Thymus (tissue), 11 donors: ENCODE data around the gene NXF1. TPM values are rescaled to one million over a fixed set of nuclear protein-coding genes. Genes with fewer than 3 reads are reported as not detected.

Experiments used
- DNase-seq, 9 donors: peaks; one replicate each; pipeline ENCODE4 v3.0.0-alpha.2; 2013; ENCODE audit warnings: low spot score in 9 of 9, low read depth in 6 of 9, missing footprints in 1 of 9
- H3K27ac ChIP-seq, 2 donors: one replicate each; pipeline ENCODE4 v1.5.1; 2013; ENCODE audit warnings: control low read depth in 1 of 2, low read depth in 1 of 2, low read length in 1 of 2, mild to moderate bottlenecking in 1 of 2, moderate library complexity in 1 of 2
- H3K27me3 ChIP-seq, 2 donors: one replicate each; pipeline ENCODE4 v1.5.1; 2013; ENCODE audit warnings: low read length in 1 of 2; ENCODE audit not compliant: control insufficient read depth in 2 of 2, insufficient read depth in 1 of 2
- H3K36me3 ChIP-seq, 2 donors: one replicate each; pipeline ENCODE4 v1.5.1; 2013; ENCODE audit warnings: low read length in 1 of 2, mild to moderate bottlenecking in 1 of 2, moderate library complexity in 1 of 2; ENCODE audit not compliant: control insufficient read depth in 2 of 2, insufficient read depth in 2 of 2
- H3K4me1 ChIP-seq, 2 donors: one replicate each; pipeline ENCODE4 v1.5.1; 2013; ENCODE audit warnings: low read length in 2 of 2; ENCODE audit not compliant: control insufficient read depth in 2 of 2, insufficient read depth in 2 of 2
- H3K4me3 ChIP-seq, 2 donors: one replicate each; pipeline ENCODE4 v1.5.1; 2013; ENCODE audit warnings: low read length in 2 of 2, control low read depth in 1 of 2, mild to moderate bottlenecking in 1 of 2
- H3K9me3 ChIP-seq, 2 donors: one replicate each; pipeline ENCODE4 v1.5.1; 2013; ENCODE audit warnings: low read length in 1 of 2, mild to moderate bottlenecking in 1 of 2; ENCODE audit not compliant: control insufficient read depth in 2 of 2, insufficient read depth in 1 of 2
- WGBS: extraction: QIAGEN DNeasy Blood & Tissue Kit; methylation state at CpG from one replicate; pipeline ENCODE4 v1.1.7; 2013; 5-methylcytosine and 5-hydroxymethylcytosine counted together
- polyA plus RNA-seq: library from polyadenylated mRNA; stranded (reverse); fragments of 200-250 nt; gene quantifications from one replicate; pipeline ENCODE4 v1.2.3, GENCODE V29; 2013
- total RNA-seq: library from RNA; stranded (reverse); fragments of 120-200 nt; gene quantifications from one replicate; pipeline ENCODE4 v1.2.4, GENCODE V29; 2013
- donor health status: healthy.

Gene NXF1
- total and polyA plus RNA-seq, 2 donors, result 34.4 to 186 TPM

DNA sequence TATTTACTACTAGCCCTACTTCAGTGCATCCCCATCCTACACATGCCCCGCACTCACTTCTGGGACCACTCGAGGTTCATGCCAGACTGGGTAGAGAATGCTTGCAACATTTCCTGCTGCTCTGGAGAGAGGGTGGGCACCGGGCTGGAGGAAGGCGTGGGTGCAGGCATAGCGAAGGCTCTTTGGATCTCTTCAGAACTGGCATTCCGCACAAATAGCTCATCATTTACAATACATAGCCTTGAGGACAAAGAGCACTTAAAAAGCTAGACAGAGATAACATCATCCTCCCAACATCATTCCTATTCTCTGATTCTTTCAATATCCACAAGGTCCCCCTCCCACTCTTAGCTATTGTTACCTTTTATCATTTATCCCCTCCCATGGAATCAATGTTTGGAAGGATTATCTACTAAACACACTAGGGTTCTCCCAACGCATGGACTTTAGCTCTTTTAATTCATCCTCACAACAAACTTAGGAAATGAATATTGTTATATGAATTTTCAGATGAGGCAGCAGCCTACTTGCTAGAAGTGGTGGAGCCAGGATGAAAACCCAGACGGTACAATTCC, 11.0 kb downstream of the NXF1 start:
- H3K4me1 ChIP-seq, result peaks cover 4 to 21% of the 10 kb centered on the region in 2 donors
- peaks cover 68 to 87% of the 10 kb centered on the region in 2 donors for H3K36me3 ChIP-seq
- H3K27me3 ChIP-seq, result no peaks in the 10 kb centered on the region
- no peaks in the 10 kb centered on the region for H3K9me3 ChIP-seq
- WGBS, result 97% methylated on average over 8 of the region's 8 CpGs
- H3K4me3 ChIP-seq, result no peak overlapping the region
- no peak overlapping the region for H3K27ac ChIP-seq
- no peak for DNase-seq

DNA sequence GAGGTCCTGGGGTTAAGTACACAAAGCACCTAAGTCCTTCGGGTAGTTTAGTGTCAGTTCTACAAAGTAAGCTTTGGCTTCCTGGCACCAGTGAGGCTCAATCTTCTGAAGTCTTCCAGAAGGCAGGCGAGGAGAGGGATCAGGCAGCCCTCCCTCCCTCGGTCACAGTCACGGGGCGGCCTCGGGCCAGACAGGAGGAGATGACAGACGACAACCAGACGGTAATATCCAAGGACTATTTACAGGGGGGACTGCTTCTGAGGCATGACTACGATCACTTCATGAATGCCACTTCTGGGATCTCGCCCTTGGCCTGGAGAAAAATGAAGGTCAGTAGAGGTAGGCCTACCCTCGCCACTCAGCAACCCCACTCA, 13.1 kb downstream of the NXF1 start:
- H3K36me3 ChIP-seq, result peaks cover 56 to 74% of the 10 kb centered on the region in 2 donors
- H3K4me3 ChIP-seq, result peak overlapping the region; percentile 77 to 91
- peaks cover 4 to 33% of the 10 kb centered on the region in 2 donors for H3K4me1 ChIP-seq
- no peaks in the 10 kb centered on the region for H3K9me3 ChIP-seq
- WGBS, result 39% methylated on average over 11 of the region's 11 CpGs
- peak overlapping the region; percentile 77 to 84 for H3K27ac ChIP-seq
- no peaks in the 10 kb centered on the region for H3K27me3 ChIP-seq
- no peak for DNase-seq

DNA sequence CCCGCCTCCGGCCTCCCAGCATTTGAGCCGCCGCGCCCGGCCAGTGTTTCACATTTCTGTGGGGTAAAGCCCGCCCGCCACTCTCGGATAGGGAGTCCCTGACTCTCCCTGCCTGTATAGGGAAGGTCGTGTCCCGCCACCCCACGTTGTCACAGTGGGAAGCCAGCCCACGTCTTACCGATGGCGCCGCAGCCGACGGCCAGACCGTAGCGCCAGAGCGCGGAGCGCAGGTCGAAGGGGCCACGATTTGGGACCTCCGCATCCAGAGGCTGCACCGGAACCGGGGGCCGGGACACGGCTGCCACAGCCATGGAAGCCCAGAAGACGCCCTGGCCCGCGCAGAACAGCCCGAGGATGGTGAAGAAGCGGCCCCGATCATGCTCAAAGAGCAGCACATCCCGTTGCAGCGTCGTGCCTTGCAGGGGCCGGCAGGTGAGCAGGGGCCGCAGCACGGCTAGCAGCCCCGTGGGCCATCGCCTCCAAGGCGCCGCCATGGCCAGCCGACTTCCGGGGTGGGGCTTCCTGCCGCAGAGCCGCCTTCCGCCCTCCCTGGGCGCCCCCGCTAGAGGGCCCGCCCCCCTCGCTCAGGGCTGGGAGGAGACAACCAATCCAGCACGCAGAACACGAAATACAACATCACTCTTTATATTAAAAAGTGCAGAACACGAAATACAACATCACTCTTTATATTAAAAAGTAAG, 13.6 kb downstream of the NXF1 start, which contains the start of gene TMEM223:
Gene TMEM223 (minus strand): TSS at position 506 of the 701 bp plus-strand sequence. CDS start 12 bp downstream, at position 494.
- WGBS, result under 1% methylated on average over 58 of the region's 58 CpGs
- no peaks in the 10 kb centered on the region for H3K9me3 ChIP-seq
- H3K27me3 ChIP-seq, result no peaks in the 10 kb centered on the region
- H3K4me3 ChIP-seq, result peak within 1 kb of the TSS; percentile 77 to 91
- H3K27ac ChIP-seq, result peak within 1 kb of the TSS; percentile 77 to 84
- peak; percentile 50 to 91 (median 77) for DNase-seq
- peaks cover 4 to 33% of the 10 kb centered on the region in 2 donors for H3K4me1 ChIP-seq
- H3K36me3 ChIP-seq, result peaks cover 51 to 69% of the 10 kb centered on the region in 2 donors

DNA sequence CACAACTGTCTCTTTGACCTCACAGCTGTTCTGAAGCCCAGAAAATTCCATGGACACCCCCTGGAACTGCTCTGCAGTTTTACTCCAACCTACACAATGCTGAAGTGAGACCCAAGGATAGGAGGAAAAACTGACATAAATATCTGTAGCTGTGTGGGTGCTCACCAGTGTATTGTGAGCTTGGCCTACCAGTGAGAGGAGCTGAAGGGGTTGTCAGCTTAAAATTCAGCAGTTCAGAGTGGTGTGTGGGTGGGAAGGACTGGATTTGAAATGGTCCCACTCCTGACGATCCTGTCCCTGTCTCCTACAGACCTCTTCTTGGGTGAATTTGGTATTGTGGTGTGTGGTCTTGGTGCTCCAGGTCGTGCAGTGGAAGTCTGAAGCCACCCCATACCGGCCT, 15.7 kb downstream of the NXF1 start:
- 93% methylated on average over 3 of the region's 3 CpGs for WGBS
- Histone ChIP-seq H3K4me1 (peaks cover 4 to 39% of the 10 kb centered on the region in 2 donors), H3K27me3 (no peaks in the 10 kb centered on the region), H3K9me3 (no peaks in the 10 kb centered on the region), H3K36me3 (peaks cover 30 to 57% of the 10 kb centered on the region in 2 donors), H3K27ac (no peak overlapping the region), H3K4me3 (no peak overlapping the region)
- DNase-seq, result no peak

DNA sequence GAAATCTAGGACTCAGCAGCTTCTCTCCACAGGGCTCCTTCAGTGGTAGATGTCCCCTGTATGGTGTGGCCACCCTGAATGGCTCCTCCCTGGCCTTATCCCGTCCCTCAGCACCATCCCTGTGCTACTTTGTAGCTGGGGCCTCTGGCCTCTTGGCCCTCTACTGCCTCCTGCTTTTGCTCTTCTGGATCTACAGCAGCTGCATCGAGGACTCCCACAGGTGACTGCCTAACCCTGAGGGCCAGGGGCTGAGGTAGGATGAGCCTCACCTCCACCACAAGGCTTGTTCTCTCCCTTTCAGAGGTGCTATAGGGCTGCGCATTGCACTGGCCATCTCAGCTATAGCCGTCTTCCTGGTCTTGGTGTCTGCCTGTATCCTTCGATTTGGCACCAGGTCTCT, 16.2 kb downstream of the NXF1 start:
- WGBS, result 94% methylated on average over 5 of the region's 5 CpGs
- peaks cover 4 to 39% of the 10 kb centered on the region in 2 donors for H3K4me1 ChIP-seq
- H3K9me3 ChIP-seq, result no peaks in the 10 kb centered on the region
- H3K27ac ChIP-seq, result peak overlapping the region in 1 of 2 donors; percentile 11
- no peak overlapping the region for H3K4me3 ChIP-seq
- H3K36me3 ChIP-seq, result peaks cover 25 to 51% of the 10 kb centered on the region in 2 donors
- DNase-seq, result no peak
- H3K27me3 ChIP-seq, result no peaks in the 10 kb centered on the region

DNA sequence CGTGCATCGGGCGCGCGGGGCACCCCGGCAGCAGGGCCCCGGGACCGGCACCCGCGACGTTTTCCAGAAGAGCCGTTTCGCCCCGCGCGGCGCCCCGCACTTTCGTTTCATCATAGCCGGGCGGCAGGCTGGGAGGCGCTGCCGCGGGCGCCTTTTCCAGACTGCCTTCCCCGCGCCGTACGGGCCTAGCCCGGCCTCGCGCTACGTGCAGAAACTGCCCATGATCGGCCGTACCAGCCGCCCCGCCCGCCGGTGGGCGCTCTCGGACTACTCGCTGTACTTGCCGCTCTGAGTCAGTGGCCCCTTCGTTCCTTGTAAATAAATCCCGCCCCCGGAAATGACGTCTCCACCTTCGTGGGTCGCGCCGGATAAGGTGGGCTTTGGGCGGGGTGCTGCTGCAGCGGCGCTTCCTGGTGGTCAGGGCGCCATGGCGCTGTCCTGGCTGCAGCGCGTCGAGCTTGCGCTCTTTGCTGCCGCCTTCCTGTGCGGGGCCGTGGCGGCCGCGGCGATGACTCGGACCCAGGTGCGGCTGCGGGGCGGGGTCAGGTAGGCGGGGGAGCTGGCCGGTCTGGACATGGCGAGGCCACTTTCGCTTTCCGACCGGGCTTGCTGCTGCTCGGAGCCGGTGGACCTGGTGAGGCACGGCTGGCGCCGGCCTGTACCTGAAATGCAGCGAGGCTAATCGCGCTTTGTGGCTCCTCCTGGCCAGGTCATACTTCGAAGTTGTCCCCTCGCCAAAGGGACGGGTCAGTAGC, 18.1 kb downstream of the NXF1 start, which contains the start of gene TMEM179B:
Gene TMEM179B (plus strand): TSS at position 398 of the 755 bp plus-strand sequence. CDS start 30 bp downstream, at position 428.
- Histone ChIP-seq H3K4me3 (peak within 1 kb of the TSS; percentile 93 to 99), H3K27ac (peak within 1 kb of the TSS; percentile 96 to 98), H3K9me3 (no peaks in the 10 kb centered on the region), H3K27me3 (no peaks in the 10 kb centered on the region), H3K4me1 (peaks cover 1 to 35% of the 10 kb centered on the region in 2 donors), H3K36me3 (peaks cover 25 to 41% of the 10 kb centered on the region in 2 donors)
- under 1% methylated on average over 88 of the region's 88 CpGs for WGBS
- DNase-seq, result peak; percentile 96 to 100 (median 99)

DNA sequence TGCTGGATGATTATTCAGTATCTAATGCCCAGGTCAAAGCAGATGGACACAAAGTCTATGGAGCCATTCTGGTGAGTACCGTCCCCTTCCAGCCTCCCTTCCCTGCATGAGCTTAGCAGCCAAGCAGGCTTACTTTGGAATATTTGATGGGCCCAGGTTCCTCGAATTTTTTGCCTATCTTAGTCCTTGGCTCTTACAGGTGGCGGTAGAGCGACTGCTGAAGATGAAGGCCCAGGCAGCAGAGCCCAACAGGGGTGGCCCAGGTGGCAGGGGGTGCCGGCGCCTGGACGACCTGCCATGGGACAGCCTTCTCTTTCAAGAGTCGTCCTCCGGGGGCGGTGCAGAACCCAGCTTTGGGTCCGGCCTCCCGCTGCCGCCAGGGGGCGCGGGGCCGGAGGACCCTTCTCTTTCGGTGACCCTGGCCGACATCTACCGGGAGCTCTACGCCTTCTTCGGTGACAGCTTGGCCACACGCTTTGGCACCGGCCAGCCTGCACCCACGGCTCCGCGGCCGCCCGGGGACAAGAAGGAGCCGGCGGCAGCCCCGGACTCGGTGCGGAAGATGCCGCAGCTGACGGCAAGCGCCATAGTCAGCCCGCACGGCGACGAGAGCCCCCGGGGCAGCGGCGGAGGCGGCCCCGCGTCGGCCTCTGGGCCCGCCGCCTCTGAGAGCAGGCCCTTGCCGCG, 18.8 kb downstream of the NXF1 start:
- no peaks in the 10 kb centered on the region for H3K27me3 ChIP-seq
- no peaks in the 10 kb centered on the region for H3K9me3 ChIP-seq
- H3K36me3 ChIP-seq, result peaks cover 30 to 44% of the 10 kb centered on the region in 2 donors
- H3K4me3 ChIP-seq, result peak overlapping the region; percentile 93 to 99
- peak in 8 of 9 donors; percentile 62 to 92 (median 82) for DNase-seq
- H3K4me1 ChIP-seq, result peaks cover 0 to 32% of the 10 kb centered on the region in 2 donors
- 2% methylated on average over 51 of the region's 51 CpGs for WGBS
- peak overlapping the region; percentile 96 to 98 for H3K27ac ChIP-seq

DNA sequence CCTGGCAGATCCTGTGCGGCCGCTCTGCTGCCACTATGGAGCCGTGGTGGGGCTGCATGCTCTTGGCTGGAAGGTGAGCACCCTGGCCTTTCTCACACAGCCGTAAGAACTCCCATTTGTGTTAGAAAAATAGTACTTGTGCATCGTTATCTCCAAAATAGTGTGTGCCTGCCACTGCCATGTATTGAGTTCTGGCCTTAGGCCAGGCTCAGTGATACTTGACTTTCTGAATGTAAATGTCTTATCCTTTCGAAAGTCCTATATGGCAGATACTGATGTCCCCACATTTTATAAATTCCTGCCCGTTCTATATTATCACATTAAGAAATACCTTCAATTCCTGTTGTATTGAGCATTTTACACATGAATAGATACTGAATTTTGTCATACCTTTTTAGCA, 22.5 kb downstream of the NXF1 start:
- peaks cover 23 to 42% of the 10 kb centered on the region in 2 donors for H3K36me3 ChIP-seq
- peaks cover 0 to 6% of the 10 kb centered on the region in 2 donors for H3K4me1 ChIP-seq
- 98% methylated on average over 7 of the region's 7 CpGs for WGBS
- no peak for DNase-seq
- no peak overlapping the region for H3K27ac ChIP-seq
- no peaks in the 10 kb centered on the region for H3K9me3 ChIP-seq
- no peaks in the 10 kb centered on the region for H3K27me3 ChIP-seq
- no peak overlapping the region for H3K4me3 ChIP-seq
